Liver (tissue), 9 donors: Measurements from ENCODE around the gene SASH1. TPM values are rescaled to one million over a fixed set of nuclear protein-coding genes. Genes with fewer than 3 reads are reported as not detected.

Experiments
- DNase-seq: peaks from one replicate; pipeline ENCODE4 v3.0.0-alpha.2; 2017; ENCODE audit warnings: low spot score
- H3K27ac ChIP-seq, 2 donors: one replicate each; pipeline ENCODE4 v1.7.0; 2013; ENCODE audit warnings: inconsistent platforms in 2 of 2, low read length in 2 of 2, control low read depth in 1 of 2, low read depth in 1 of 2, mild to moderate bottlenecking in 1 of 2
- H3K27me3 ChIP-seq, 4 donors: one replicate each; pipeline versions ENCODE4 v1.6.1 to v1.7.0; 2013; ENCODE audit warnings: low read length in 3 of 4, inconsistent platforms in 1 of 4, mild to moderate bottlenecking in 1 of 4, moderate library complexity in 1 of 4; ENCODE audit not compliant: control insufficient read depth in 4 of 4, insufficient read depth in 4 of 4
- H3K36me3 ChIP-seq, 4 donors: one replicate each; pipeline versions ENCODE4 v1.6.1 to v1.7.0; 2013; ENCODE audit warnings: low read length in 3 of 4, mild to moderate bottlenecking in 3 of 4, low read depth in 1 of 4, moderate library complexity in 1 of 4; ENCODE audit not compliant: control insufficient read depth in 4 of 4, insufficient read depth in 3 of 4
- H3K4me1 ChIP-seq, 4 donors: one replicate each; pipeline versions ENCODE4 v1.6.1 to v1.7.0; 2013; ENCODE audit warnings: low read length in 3 of 4, mild to moderate bottlenecking in 3 of 4, moderate library complexity in 1 of 4; ENCODE audit not compliant: control insufficient read depth in 4 of 4, insufficient read depth in 4 of 4
- H3K4me3 ChIP-seq, 3 donors: one replicate each; pipeline versions ENCODE4 v1.6.1 to v1.7.0; 2013; ENCODE audit warnings: low read length in 3 of 3, control low read depth in 1 of 3, low read depth in 1 of 3, mild to moderate bottlenecking in 1 of 3
- H3K9ac ChIP-seq, 2 donors: one replicate each; pipeline ENCODE4 v1.7.0; 2013; ENCODE audit warnings: low read length in 2 of 2, mild to moderate bottlenecking in 2 of 2, moderate library complexity in 2 of 2, control low read depth in 1 of 2, low read depth in 1 of 2
- H3K9me3 ChIP-seq, 4 donors: one replicate each; pipeline versions ENCODE4 v1.6.1 to v1.7.0; 2013; ENCODE audit warnings: low read length in 3 of 4; ENCODE audit not compliant: control insufficient read depth in 4 of 4
- EGR1 ChIP-seq, 2 donors: IDR thresholded peaks; 2 replicates each; pipeline ENCODE4 v1.6.1; 2016 to 2018; ENCODE audit warnings: antibody characterized with exemption in 2 of 2, low read depth in 2 of 2
- FOXA1 ChIP-seq: IDR thresholded peaks from 2 replicates; pipeline ENCODE4 v1.6.1; 2016; ENCODE audit warnings: antibody characterized with exemption
- GABPA ChIP-seq, 2 donors: IDR thresholded peaks in 1 of 2; conservative IDR thresholded peaks in 1 of 2; 2 replicates each; pipeline ENCODE4 v1.6.1; 2016; ENCODE audit warnings: antibody characterized with exemption in 2 of 2, mild to moderate bottlenecking in 1 of 2, moderate library complexity in 1 of 2
- HNF4A ChIP-seq, 2 donors: conservative IDR thresholded peaks; 2 replicates each; pipeline ENCODE4 v1.6.1; 2016; ENCODE audit warnings: antibody characterized with exemption in 2 of 2, mild to moderate bottlenecking in 2 of 2
- HNF4G ChIP-seq: IDR thresholded peaks from 2 replicates; pipeline ENCODE4 v1.6.1; 2016; ENCODE audit warnings: antibody characterized with exemption
- JUND ChIP-seq, 2 donors: IDR thresholded peaks; 2 replicates each; pipeline ENCODE4 v1.6.1; 2016; ENCODE audit warnings: antibody characterized with exemption in 2 of 2
- MAX ChIP-seq: IDR thresholded peaks from 2 replicates; pipeline ENCODE4 v1.6.1; 2016; ENCODE audit warnings: antibody characterized with exemption
- NR2F2 ChIP-seq: IDR thresholded peaks from 2 replicates; pipeline ENCODE4 v1.6.1; 2016; ENCODE audit warnings: antibody characterized with exemption
- RAD21 ChIP-seq, 2 donors: IDR thresholded peaks; 2 replicates each; pipeline ENCODE4 v1.6.1; 2016; ENCODE audit warnings: antibody characterized with exemption in 2 of 2, mild to moderate bottlenecking in 2 of 2
- RXRA ChIP-seq, 2 donors: IDR thresholded peaks; 2 replicates each; pipeline ENCODE4 v1.6.1; 2017 to 2018; ENCODE audit warnings: antibody characterized with exemption in 2 of 2, mild to moderate bottlenecking in 1 of 2
- SP1 ChIP-seq: IDR thresholded peaks from 2 replicates; pipeline ENCODE4 v1.6.1; 2018; ENCODE audit warnings: antibody characterized with exemption, mild to moderate bottlenecking
- TAF1 ChIP-seq: conservative IDR thresholded peaks from 2 replicates; pipeline ENCODE4 v1.6.1; 2016; ENCODE audit warnings: antibody characterized with exemption, mild to moderate bottlenecking
- YY1 ChIP-seq: IDR thresholded peaks from 2 replicates; pipeline ENCODE4 v1.6.1; 2016; ENCODE audit warnings: antibody characterized with exemption, mild to moderate bottlenecking
- WGBS: extraction: QIAGEN DNeasy Blood & Tissue Kit; methylation state at CpG from one replicate; pipeline ENCODE4 v1.1.7; 2013; 5-methylcytosine and 5-hydroxymethylcytosine counted together
- polyA plus RNA-seq, 2 donors: library from polyadenylated mRNA; stranded (reverse) in 1 of 2; unstranded in 1 of 2; fragments of 200-250 nt in 1 of 2; fragments of >200 nt in 1 of 2; fragmentation: Nextera tagmentation in 1 of 2; extraction: Ambion mirVana in 1 of 2; gene quantifications; one replicate each; pipeline versions ENCODE4 v1.2.1 to v1.2.3, GENCODE V29; 2013 to 2015
- total RNA-seq, 2 donors: library from RNA; depleted of rRNA; stranded (reverse); fragments of >200 nt; gene quantifications; one replicate each; pipeline ENCODE4 v1.2.3, GENCODE V29; 2014
- TF ChIP-seq, protein P1 (sequence below): fragments of 150-350 bp; IDR thresholded peaks from 2 replicates; pipeline ENCODE4 v1.5.1; 2017; ENCODE audit warnings: improper control_type of control experiment, low read depth, low read length; ENCODE audit not compliant: missing input control
- TF ChIP-seq, protein P2 (sequence below): IDR thresholded peaks from 2 replicates; pipeline ENCODE4 v1.6.1; 2016; ENCODE audit warnings: antibody characterized with exemption
- TF ChIP-seq, protein P3 (sequence below): IDR thresholded peaks from 2 replicates; pipeline ENCODE4 v1.6.1; 2016; ENCODE audit warnings: antibody characterized with exemption, mild to moderate bottlenecking
- TF ChIP-seq, protein P4 (sequence below): IDR thresholded peaks from 2 replicates; pipeline ENCODE4 v1.6.1; 2016; ENCODE audit warnings: antibody characterized with exemption
- donor health status: healthy.
- donor health status: healthy.
- donor health status: healthy.
- donor health status: healthy.
- donor health status: healthy.

Gene SASH1
- total RNA-seq (10 to 100 TPM in 1 of 2 donors, 1 to 10 TPM in 1; 9.7 to 16.4 TPM), polyA plus RNA-seq (1 to 10 TPM; 3.5 to 5.5 TPM)

DNA sequence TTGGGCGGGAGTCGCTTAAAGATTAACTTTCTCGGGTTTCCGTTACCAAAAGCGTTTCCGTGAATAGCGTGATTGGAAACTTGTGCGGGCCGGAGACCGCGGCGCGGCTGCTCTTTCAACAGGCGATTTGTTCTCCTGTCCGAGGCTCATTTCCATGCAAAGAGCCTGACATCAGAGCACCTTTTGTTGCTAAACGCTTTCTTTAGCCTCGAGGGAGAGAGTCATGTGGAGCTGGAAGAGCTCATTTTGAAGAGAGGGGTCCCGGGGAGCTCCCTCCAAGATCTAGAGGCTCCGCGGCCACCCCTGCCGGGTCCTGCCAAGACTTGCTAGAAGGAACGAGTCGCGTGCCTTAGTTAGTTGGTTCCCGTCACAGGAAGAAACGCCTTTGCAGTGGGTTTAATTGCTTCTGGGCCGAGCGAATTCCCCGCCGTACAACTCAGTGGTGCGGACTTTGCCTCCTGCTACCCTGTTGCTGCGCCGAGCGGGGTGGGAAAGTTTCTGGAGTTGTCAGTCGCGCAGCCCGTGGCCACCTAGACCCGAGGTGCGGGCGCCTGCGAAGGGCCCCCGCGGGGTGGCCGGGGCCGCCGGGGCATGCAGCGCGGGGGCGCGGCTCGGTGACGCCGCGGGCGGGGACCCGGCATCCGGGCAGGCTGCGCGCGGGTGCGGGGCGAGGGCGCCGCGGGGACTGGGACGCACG lies at the start of gene SASH1:
TSS of gene SASH1 (plus strand) at position 489 of the 697 bp plus-strand sequence. CDS start 230 bp downstream, outside the sequence.
- DNase-seq = peak; percentile 57
- Histone ChIP-seq H3K4me1 (peaks cover 2 to 17% (median 14%) of the 10 kb centered on the region in 4 donors), H3K9ac (peak within 1 kb of the TSS; percentile 55 to 88), H3K27me3 (no peaks in the 10 kb centered on the region), H3K36me3 (no peaks in the 10 kb centered on the region), H3K27ac (peak within 1 kb of the TSS; percentile 87 to 88), H3K9me3 (no peaks in the 10 kb centered on the region), H3K4me3 (peak within 1 kb of the TSS; percentile 61 to 93 (median 81))
- TF ChIP-seq, protein P1, sequence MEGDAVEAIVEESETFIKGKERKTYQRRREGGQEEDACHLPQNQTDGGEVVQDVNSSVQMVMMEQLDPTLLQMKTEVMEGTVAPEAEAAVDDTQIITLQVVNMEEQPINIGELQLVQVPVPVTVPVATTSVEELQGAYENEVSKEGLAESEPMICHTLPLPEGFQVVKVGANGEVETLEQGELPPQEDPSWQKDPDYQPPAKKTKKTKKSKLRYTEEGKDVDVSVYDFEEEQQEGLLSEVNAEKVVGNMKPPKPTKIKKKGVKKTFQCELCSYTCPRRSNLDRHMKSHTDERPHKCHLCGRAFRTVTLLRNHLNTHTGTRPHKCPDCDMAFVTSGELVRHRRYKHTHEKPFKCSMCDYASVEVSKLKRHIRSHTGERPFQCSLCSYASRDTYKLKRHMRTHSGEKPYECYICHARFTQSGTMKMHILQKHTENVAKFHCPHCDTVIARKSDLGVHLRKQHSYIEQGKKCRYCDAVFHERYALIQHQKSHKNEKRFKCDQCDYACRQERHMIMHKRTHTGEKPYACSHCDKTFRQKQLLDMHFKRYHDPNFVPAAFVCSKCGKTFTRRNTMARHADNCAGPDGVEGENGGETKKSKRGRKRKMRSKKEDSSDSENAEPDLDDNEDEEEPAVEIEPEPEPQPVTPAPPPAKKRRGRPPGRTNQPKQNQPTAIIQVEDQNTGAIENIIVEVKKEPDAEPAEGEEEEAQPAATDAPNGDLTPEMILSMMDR = no peak
- TF ChIP-seq, protein P2, sequence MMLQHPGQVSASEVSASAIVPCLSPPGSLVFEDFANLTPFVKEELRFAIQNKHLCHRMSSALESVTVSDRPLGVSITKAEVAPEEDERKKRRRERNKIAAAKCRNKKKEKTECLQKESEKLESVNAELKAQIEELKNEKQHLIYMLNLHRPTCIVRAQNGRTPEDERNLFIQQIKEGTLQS = no peak
- TF ChIP-seq, protein P3, sequence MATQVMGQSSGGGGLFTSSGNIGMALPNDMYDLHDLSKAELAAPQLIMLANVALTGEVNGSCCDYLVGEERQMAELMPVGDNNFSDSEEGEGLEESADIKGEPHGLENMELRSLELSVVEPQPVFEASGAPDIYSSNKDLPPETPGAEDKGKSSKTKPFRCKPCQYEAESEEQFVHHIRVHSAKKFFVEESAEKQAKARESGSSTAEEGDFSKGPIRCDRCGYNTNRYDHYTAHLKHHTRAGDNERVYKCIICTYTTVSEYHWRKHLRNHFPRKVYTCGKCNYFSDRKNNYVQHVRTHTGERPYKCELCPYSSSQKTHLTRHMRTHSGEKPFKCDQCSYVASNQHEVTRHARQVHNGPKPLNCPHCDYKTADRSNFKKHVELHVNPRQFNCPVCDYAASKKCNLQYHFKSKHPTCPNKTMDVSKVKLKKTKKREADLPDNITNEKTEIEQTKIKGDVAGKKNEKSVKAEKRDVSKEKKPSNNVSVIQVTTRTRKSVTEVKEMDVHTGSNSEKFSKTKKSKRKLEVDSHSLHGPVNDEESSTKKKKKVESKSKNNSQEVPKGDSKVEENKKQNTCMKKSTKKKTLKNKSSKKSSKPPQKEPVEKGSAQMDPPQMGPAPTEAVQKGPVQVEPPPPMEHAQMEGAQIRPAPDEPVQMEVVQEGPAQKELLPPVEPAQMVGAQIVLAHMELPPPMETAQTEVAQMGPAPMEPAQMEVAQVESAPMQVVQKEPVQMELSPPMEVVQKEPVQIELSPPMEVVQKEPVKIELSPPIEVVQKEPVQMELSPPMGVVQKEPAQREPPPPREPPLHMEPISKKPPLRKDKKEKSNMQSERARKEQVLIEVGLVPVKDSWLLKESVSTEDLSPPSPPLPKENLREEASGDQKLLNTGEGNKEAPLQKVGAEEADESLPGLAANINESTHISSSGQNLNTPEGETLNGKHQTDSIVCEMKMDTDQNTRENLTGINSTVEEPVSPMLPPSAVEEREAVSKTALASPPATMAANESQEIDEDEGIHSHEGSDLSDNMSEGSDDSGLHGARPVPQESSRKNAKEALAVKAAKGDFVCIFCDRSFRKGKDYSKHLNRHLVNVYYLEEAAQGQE = peak; percentile 35
- TF ChIP-seq NR2F2 (no peak), MAX (peak; percentile 86), HNF4A (conservative IDR thresholded peaks at IDR 0.05) (peak; percentile 71 to 72), TAF1 (peak; percentile 23), YY1 (peak; percentile 71), EGR1 (IDR thresholded peaks at IDR 0.05; ENCODE audit: low read depth in 2 of 2) (no peak), HNF4G (peak; percentile 59), RAD21 (IDR thresholded peaks at IDR 0.05) (peak in 1 of 2 donors; percentile 12), FOXA1 (no peak), RXRA (IDR thresholded peaks at IDR 0.05) (peak in 1 of 2 donors; percentile 33), SP1 (peak; percentile 14), JUND (IDR thresholded peaks at IDR 0.05) (peak in 1 of 2 donors; percentile 30), GABPA (IDR thresholded peaks at IDR 0.05 in 1 of 2, conservative IDR thresholded peaks at IDR 0.05 in 1 of 2) (no peak)
- TF ChIP-seq, protein P4, sequence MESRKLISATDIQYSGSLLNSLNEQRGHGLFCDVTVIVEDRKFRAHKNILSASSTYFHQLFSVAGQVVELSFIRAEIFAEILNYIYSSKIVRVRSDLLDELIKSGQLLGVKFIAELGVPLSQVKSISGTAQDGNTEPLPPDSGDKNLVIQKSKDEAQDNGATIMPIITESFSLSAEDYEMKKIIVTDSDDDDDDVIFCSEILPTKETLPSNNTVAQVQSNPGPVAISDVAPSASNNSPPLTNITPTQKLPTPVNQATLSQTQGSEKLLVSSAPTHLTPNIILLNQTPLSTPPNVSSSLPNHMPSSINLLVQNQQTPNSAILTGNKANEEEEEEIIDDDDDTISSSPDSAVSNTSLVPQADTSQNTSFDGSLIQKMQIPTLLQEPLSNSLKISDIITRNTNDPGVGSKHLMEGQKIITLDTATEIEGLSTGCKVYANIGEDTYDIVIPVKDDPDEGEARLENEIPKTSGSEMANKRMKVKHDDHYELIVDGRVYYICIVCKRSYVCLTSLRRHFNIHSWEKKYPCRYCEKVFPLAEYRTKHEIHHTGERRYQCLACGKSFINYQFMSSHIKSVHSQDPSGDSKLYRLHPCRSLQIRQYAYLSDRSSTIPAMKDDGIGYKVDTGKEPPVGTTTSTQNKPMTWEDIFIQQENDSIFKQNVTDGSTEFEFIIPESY = peak; percentile 12
- WGBS = under 1% methylated on average over 67 of the region's 67 CpGs
